ENCODE data around the gene MAD1L1. TPM values are rescaled to one million over a fixed set of nuclear protein-coding genes. Genes with fewer than 3 reads are reported as not detected.
"Not testable (repeated sequence)": the region's sequence is repeated elsewhere in the genome, so short reads cannot be mapped to it uniquely, and the experiment has no call there.

The MAD1L1 gene
- total RNA-seq, 2 donors from 2014 or later: 59.1 to 61.4 TPM

DNA sequence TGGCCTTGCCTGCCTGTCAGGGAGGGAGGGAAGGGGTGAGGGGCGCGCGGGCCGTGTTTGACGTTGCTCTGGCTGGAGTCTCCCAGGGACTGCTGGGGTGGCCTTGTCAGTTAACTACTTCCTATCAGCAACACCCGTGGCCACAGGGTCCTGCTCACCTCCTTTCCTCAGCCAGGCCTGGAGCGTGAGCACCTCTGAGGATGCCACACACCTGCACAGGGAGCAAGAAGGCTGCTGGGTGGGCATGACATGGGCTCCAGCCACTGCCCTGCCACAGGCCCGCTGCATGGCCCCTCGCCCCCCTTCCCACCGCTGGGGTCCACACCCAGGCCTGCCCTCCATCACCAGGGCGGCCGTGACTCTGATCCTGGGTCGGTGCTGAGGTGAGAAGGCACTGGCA is 350.3 kb downstream of the MAD1L1 start:
- TF ChIP-seq, protein P1, sequence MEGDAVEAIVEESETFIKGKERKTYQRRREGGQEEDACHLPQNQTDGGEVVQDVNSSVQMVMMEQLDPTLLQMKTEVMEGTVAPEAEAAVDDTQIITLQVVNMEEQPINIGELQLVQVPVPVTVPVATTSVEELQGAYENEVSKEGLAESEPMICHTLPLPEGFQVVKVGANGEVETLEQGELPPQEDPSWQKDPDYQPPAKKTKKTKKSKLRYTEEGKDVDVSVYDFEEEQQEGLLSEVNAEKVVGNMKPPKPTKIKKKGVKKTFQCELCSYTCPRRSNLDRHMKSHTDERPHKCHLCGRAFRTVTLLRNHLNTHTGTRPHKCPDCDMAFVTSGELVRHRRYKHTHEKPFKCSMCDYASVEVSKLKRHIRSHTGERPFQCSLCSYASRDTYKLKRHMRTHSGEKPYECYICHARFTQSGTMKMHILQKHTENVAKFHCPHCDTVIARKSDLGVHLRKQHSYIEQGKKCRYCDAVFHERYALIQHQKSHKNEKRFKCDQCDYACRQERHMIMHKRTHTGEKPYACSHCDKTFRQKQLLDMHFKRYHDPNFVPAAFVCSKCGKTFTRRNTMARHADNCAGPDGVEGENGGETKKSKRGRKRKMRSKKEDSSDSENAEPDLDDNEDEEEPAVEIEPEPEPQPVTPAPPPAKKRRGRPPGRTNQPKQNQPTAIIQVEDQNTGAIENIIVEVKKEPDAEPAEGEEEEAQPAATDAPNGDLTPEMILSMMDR (conservative IDR thresholded peaks at IDR 0.05): no peak
- H3K9me3 Mint-ChIP-seq: peaks cover 11% of the 10 kb centered on the region

DNA sequence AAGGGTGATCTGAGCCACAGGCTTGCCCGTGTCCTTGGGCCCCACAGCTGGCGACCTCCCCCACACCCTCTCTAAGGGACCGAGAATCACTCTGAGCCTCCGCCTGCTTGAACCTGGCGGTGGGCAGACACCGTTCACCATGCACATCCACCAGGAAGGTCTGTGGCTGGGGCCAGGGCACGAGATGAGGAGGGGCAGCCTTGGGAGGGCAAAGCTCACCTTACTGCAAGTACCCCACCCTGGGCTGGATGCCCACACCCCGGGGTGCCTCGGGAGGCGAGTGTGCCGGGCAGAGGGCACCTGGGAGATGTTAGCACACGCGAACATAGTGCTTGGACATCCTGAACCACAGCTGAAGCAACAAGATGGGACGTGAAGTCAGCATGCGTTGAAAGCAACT is 350.8 kb downstream of the MAD1L1 start:
- H3K27me3 Mint-ChIP-seq (ENCODE audit: insufficient read depth): no peaks in the 10 kb centered on the region
- peaks cover 14% of the 10 kb centered on the region for H3K36me3 Mint-ChIP-seq (ENCODE audit: low read depth)
- H3K4me3 ChIP-seq (ENCODE audit: low read length): no peak overlapping the region
- no peaks in the 10 kb centered on the region for H3K27me3 ChIP-seq (ENCODE audit: control insufficient read depth, insufficient read depth, low read length, poor library complexity, severe bottlenecking)
- DNase-seq: no peak
- H3K4me1 Mint-ChIP-seq: peaks cover 7% of the 10 kb centered on the region
- no peak overlapping the region for H3K9ac ChIP-seq (ENCODE audit: extremely low read depth, low read length, poor library complexity, severe bottlenecking)
- peak overlapping the region; percentile 44 for H3K27ac Mint-ChIP-seq
- 93 to 94% methylated on average over 6 to 15 of the region's 15 CpGs for WGBS, 2 experiments (ENCODE audit: insufficient coverage in 1 of 2, insufficient read length in 1 of 2)
- H3K9me3 ChIP-seq (ENCODE audit: control insufficient read depth, low read length): no peaks in the 10 kb centered on the region
- H3K4me1 ChIP-seq (ENCODE audit: control insufficient read depth, insufficient read depth, low read length): peaks cover 10% of the 10 kb centered on the region
- peaks cover 11% of the 10 kb centered on the region for H3K9me3 Mint-ChIP-seq
- no peak overlapping the region for H3K4me3 Mint-ChIP-seq
- H3K27ac ChIP-seq (ENCODE audit: low read depth, low read length): no peak overlapping the region
- peaks cover 2% of the 10 kb centered on the region for H3K36me3 ChIP-seq (ENCODE audit: control insufficient read depth, insufficient read depth, low read length)
- TF ChIP-seq, protein P1 (conservative IDR thresholded peaks at IDR 0.05): no peak

More for the DNA sequence above, 350.3 kb downstream of the MAD1L1 start:
- Histone ChIP-seq H3K4me1 (ENCODE audit: control insufficient read depth, insufficient read depth, low read length) (peaks cover 10% of the 10 kb centered on the region), H3K4me3 (ENCODE audit: low read length) (no peak overlapping the region), H3K27ac (ENCODE audit: low read depth, low read length) (no peak overlapping the region), H3K36me3 (ENCODE audit: control insufficient read depth, insufficient read depth, low read length) (peaks cover 7% of the 10 kb centered on the region), H3K9me3 (ENCODE audit: control insufficient read depth, low read length) (no peaks in the 10 kb centered on the region), H3K27me3 (ENCODE audit: control insufficient read depth, insufficient read depth, low read length, poor library complexity, severe bottlenecking) (no peaks in the 10 kb centered on the region), H3K9ac (ENCODE audit: extremely low read depth, low read length, poor library complexity, severe bottlenecking) (no peak overlapping the region)
- Mint-ChIP-seq H3K36me3 (ENCODE audit: low read depth) (peaks cover 20% of the 10 kb centered on the region), H3K27ac (no peak overlapping the region), H3K27me3 (ENCODE audit: insufficient read depth) (no peaks in the 10 kb centered on the region), H3K4me1 (peaks cover 7% of the 10 kb centered on the region), H3K4me3 (no peak overlapping the region)
- WGBS, 2 experiments (ENCODE audit: insufficient coverage in 1 of 2, insufficient read length in 1 of 2): 89 to 91% methylated on average over 8 to 13 of the region's 13 CpGs
- DNase-seq: no peak

DNA sequence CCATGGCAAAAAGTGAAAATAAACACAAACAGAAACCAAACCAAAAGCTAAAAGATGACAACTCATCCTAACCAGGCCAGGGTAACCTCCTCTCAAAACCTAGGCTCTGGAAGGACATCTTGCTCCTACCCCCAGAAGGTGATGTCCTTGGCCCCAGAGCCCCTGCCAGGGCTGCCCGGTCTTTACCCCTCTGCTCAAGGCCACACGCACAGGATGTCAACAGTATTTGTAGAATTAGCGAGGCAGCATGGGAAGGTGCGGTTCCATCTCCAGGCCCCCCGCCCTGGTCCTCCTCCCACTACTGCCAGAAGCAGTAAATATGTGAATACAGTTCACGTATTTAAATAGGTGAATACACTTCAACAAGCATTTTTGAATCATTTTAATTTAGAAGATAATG is 356.1 kb downstream of the MAD1L1 start:
- H3K36me3 Mint-ChIP-seq (ENCODE audit: low read depth): peaks cover 11% of the 10 kb centered on the region
- not testable (repeated sequence) for H3K4me3 Mint-ChIP-seq; H3K4me1 ChIP-seq (ENCODE audit: control insufficient read depth, insufficient read depth, low read length); H3K36me3 ChIP-seq (ENCODE audit: control insufficient read depth, insufficient read depth, low read length); H3K27me3 Mint-ChIP-seq (ENCODE audit: insufficient read depth); H3K4me1 Mint-ChIP-seq; H3K27me3 ChIP-seq (ENCODE audit: control insufficient read depth, insufficient read depth, low read length, poor library complexity, severe bottlenecking); H3K27ac ChIP-seq (ENCODE audit: low read depth, low read length); H3K9ac ChIP-seq (ENCODE audit: extremely low read depth, low read length, poor library complexity, severe bottlenecking); H3K27ac Mint-ChIP-seq; DNase-seq; H3K9me3 ChIP-seq (ENCODE audit: control insufficient read depth, low read length); H3K4me3 ChIP-seq (ENCODE audit: low read length)
- 96% methylated on average over 5 of the region's 6 CpGs; no CpG with 5 or more reads in 1 of the 2 experiments for WGBS, 2 experiments (ENCODE audit: insufficient coverage in 1 of 2, insufficient read length in 1 of 2)
- H3K9me3 Mint-ChIP-seq: peaks cover 11% of the 10 kb centered on the region

Data from endodermal cell (in vitro differentiated cells).